Stimulated activated CD8-positive, alpha-beta memory T cell treated with anti-CD3 and anti-CD28 coated beads, Interleukin-7, amount 100 ng/mL, for 4 hours (primary cell): Measurements from ENCODE around the gene UFSP1.
A peak's percentile ranks its signal among the peaks of the same experiment; 100 is the strongest.

ENCODE experiments used
- DNase-seq, 2 donors: peaks; one replicate each; pipeline ENCODE4 v3.0.0-alpha.2; 2020; ENCODE audit warnings: low read depth in 2 of 2

The UFSP1 gene

DNA sequence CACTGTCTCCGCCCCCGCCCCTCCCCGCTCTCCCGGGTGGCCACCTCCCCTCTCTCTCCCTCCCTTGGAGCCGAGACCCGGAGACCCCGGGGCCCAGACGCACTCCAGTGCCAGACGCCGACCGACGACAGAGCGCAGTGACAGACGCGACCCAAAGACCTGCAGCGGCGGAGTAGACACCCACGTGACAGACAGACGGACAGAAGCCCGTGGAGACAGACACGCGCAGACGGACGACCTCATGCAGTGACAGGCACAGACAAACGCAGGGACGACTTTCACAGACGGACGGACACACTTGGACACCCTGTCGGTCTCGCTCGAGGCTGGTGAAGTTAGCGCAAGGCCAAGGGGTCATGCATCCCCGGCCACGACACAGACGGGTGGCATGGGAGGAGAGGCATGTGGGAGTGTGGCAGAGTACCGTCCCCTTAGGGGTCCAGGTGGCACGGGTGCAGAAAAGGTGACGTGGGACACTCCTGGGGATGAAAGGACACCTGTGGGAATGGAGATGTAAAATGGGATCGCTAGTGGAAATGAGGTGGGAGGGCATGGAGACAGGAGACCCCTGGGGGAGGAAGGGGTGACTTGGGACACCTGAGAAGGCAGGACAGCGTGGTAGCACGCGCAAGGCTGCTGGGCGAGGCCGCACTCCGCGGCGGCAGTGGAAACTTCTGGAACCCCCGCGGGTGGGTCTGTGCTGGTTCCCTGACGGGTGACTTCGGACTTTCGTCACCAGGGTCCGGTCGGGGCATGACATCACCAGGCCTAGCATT, 6.6 kb upstream of the UFSP1 start:
- no peak for DNase-seq

GRCh38 chr7:100895701-100895955, 6.1 kb upstream of the UFSP1 start, which contains the start of gene ACHE:
TSS of gene ACHE (minus strand) at chr7:100895888. CDS start at chr7:100894232, 1,656 bp downstream.
- no peak for DNase-seq

- DNase-seq, result no peak
Observed at GRCh38 chr7:100894860-100895700, 5.6 kb upstream of the UFSP1 start.

- no peak for DNase-seq
Observed at GRCh38 chr7:100893910-100894721, 4.6 kb upstream of the UFSP1 start.

GRCh38 chr7:100893318-100893895, 3.9 kb upstream of the UFSP1 start:
- DNase-seq, result no peak

DNA sequence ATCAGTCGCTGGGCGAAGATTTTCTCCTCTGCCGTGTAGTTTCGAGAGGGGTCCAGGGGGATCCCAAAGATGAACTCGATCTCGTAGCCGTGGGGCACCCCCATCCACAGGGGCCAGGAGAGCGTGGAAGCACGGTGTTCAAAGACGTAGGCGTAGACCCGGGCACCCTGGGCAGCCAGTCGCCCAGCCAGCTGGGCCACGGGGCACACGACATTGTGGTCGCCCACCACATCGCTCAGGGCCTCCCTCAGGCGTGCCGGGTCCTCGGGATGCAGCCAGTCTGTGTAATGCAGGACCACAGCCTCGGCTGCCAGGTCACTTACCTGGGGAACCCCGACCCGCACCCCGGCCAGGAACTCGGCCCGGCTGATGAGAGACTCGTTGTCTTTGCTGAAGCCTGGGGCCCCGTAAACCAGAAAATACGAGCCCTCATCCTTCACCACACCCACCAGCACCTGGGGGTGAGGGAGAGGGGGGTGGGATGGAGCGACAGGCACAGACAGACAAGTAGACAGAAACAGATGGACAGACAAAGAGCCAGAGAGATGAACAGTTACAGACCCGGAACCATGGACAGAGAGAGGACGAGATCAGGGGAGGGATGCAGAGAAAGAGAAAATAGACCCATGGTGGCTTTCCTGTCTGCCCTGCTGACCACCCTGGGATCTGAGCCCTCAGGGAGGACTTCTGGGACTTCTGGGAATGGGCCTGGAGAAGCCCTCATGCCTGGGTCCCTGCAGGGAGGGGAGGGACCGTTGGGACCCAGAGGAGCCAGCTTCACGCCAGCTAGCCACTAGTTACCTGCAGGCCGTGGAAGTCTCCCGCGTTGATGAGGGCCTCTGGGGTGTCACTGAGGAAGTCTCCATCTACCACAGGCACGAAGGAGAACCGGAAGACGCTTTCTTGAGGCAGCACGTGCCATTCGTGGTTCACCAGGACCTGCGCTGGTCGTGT, 3.1 kb upstream of the UFSP1 start:
- DNase-seq, result no peak

GRCh38 chr7:100891568-100892247, 2.2 kb upstream of the UFSP1 start:
- DNase-seq, result no peak

DNA sequence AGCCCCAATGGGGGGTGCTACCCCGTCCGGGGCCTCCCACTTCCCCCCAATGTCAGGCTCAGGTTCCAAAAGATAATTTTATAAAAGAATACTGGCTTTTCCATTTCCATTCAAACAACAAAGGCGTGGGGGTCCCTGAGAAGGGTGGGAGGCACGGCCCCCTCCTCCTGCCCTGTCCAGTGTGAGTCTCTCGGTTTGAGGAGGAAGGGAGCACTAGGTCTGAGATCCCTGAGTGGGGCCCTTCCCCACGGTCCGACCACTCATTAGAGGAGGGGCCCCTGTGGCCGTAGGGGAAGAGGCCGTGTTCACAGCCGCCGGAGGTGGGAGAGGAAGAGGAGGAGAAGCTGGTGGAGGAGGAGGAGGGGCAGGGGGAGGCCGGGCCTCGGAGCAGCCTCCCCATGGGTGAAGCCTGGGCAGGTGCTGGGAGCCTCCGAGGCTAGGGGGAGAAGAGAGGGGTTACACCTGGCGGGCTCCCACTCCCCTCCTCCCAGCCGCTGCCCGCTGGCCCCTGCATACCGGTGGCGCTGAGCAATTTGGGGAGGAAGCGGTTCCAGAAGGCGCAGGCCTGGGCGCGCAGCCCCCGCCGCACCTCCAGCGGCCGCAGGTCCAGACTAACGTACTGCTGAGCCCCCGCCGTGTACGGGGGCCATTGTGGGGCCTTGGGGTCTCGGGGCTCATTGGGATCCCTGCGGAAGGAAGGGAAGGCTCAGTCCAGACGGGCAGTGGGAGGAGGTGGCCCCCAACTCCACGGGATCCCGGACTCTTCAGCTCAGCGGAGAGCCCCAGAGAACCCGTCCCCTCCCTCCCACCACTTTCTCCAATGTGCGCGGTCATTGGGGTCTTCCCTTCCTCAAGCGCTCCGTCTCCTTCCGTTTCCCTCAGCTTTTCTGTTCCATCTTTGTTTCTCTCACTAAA, 1.4 kb upstream of the UFSP1 start:
- no peak for DNase-seq

DNA sequence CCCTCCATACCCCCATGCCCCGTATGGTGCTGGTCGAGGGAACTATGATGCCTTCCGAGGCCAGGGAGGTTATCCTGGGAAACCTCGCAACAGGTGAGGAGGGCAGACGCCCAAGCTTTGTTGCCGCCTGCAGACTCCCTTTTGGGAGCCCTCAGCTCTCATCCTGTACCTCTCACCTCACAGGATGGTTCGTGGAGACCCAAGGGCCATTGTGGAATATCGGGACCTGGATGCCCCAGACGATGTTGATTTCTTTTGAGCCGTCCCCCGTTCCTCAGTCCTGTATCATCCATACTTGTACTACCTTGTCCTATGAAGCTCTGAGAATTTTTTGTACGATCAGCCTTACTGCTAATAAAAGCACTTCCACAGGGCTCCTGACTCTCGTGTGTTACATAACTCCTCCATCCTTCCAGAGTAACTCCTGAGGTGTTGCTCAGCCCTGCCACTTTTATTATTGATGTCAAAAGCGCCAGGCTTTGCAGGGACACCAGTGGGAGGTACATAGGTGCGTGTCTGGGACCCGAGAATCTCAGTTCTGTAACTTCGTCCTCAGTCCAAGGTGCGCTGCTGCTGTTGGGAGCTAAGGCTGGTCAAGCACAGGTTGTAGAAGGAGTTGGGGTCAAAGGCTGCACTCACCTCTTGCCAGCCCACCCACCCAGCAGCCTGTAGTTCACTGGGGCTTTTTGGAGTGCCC, 1.1 kb downstream of the UFSP1 start:
- DNase-seq, result no peak

- DNase-seq, result peak in 1 of 2 donors; percentile 24
Observed at GRCh38 chr7:100887516-100888290, 1.8 kb downstream of the UFSP1 start.

- no peak for DNase-seq
Observed at GRCh38 chr7:100886936-100887515, 2.5 kb downstream of the UFSP1 start.

- no peak for DNase-seq
Observed at GRCh38 chr7:100886142-100886935, 3.2 kb downstream of the UFSP1 start.

GRCh38 chr7:100885440-100886141, 3.9 kb downstream of the UFSP1 start:
- no peak for DNase-seq

DNA sequence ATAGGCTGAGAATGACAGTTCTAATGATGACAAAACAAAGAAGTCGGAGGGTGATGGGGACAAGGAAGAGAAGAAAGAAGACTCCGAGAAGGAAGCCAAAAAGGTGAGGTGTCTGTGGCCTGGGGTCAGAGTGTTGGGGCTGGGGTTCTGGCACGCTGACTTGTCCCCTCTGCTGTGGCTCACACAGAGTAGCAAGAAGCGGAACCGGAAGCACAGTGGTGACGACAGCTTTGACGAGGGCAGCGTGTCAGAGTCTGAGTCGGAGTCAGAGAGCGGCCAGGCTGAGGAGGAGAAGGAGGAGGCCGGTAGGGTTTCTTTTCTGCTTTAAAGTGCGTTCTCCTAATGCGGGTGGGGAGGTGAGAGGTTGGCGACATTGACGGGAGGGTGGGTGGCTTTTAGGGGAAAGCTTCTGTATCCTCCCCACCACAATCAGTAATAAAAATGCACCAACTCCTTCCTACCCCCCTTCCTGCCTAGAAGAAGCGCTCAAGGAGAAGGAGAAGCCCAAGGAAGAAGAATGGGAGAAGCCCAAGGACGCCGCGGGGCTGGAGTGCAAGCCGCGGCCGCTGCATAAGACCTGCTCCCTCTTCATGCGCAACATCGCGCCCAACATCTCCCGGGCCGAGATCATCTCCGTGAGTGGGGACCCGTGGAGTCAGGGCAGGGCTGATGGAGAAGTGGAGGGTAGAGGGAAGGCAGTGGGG, 4.6 kb downstream of the UFSP1 start:
- peak in 1 of 2 donors; percentile 38 for DNase-seq
